Spleen (tissue), 11 donors: ENCODE data around the gene NT5DC3. TPM values are rescaled to one million over a fixed set of nuclear protein-coding genes. Genes with fewer than 3 reads are reported as not detected.

ENCODE experiments used
- DNase-seq: peaks from one replicate; pipeline ENCODE4 v3.0.0-alpha.2; 2020
- H3K27ac ChIP-seq, 8 donors: fragments of 200-600 bp; sonication (generic) in 7 of 8; 1 replicate in 4 of 8; 2 replicates in 4 of 8; pipeline versions ENCODE4 v1.5.0 to v1.8.0; 2016 to 2021; ENCODE audit warnings: inconsistent platforms in 4 of 8, mild to moderate bottlenecking in 4 of 8, moderate library complexity in 1 of 8
- H3K27me3 ChIP-seq, 7 donors: fragments of 200-600 bp; sonication (generic) in 6 of 7; replicated peaks in 1 of 7; 1 replicate in 4 of 7; 2 replicates in 3 of 7; pipeline versions ENCODE4 v1.5.0 to v1.8.0; 2016 to 2021; ENCODE audit warnings: inconsistent platforms in 3 of 7, mild to moderate bottlenecking in 1 of 7
- H3K36me3 ChIP-seq, 6 donors: fragments of 200-600 bp; sonication (generic) in 5 of 6; 1 replicate in 4 of 6; 2 replicates in 2 of 6; pipeline versions ENCODE4 v1.5.0 to v1.8.0; 2016 to 2021; ENCODE audit warnings: inconsistent platforms in 2 of 6
- H3K4me1 ChIP-seq, 6 donors: fragments of 200-600 bp; sonication (generic) in 5 of 6; 1 replicate in 3 of 6; 2 replicates in 3 of 6; pipeline versions ENCODE4 v1.5.0 to v1.8.0; 2016 to 2021; ENCODE audit warnings: inconsistent platforms in 3 of 6
- H3K4me3 ChIP-seq, 8 donors: fragments of 200-600 bp; sonication (generic) in 7 of 8; 1 replicate in 4 of 8; 2 replicates in 4 of 8; pipeline versions ENCODE4 v1.5.0 to v1.8.0; 2016 to 2021; ENCODE audit warnings: inconsistent platforms in 4 of 8, mild to moderate bottlenecking in 4 of 8, moderate library complexity in 2 of 8
- H3K9me3 ChIP-seq, 8 donors: fragments of 200-600 bp; sonication (generic) in 7 of 8; 1 replicate in 4 of 8; 2 replicates in 4 of 8; pipeline versions ENCODE4 v1.5.0 to v1.8.0; 2016 to 2021; ENCODE audit warnings: inconsistent platforms in 4 of 8
- POLR2A ChIP-seq, 3 donors: fragments of 450-650 bp; IDR thresholded peaks; one replicate each; pipeline ENCODE4 v1.5.1; 2017; ENCODE audit warnings: antibody characterized with exemption in 3 of 3, mild to moderate bottlenecking in 1 of 3
- POLR2AphosphoS5 ChIP-seq, 3 donors: sonication (generic); formaldehyde crosslinking; IDR thresholded peaks; one replicate each; pipeline ENCODE4 v1.5.1; 2017; ENCODE audit warnings: antibody characterized with exemption in 3 of 3
- WGBS, 5 donors: extraction: QIAGEN DNeasy Blood & Tissue Kit in 3 of 5; methylation state at CpG; one replicate each; pipeline versions ENCODE4 v1.1.5 to v1.1.7; 2013 to 2018; 5-methylcytosine and 5-hydroxymethylcytosine counted together
- intact Hi-C: fragments of 100-400 bp; cut with DNase I; formaldehyde crosslinking; loops from one replicate; pipeline ENCODE4 v1.15.0; 2023; ENCODE audit warnings: low total_unique reads
- polyA plus RNA-seq, 3 donors: library from polyadenylated mRNA; stranded (reverse); fragments of 200-250 nt; gene quantifications; one replicate each; pipeline ENCODE4 v1.2.1, GENCODE V29; 2013
- total RNA-seq, 7 donors: library from RNA; depleted of rRNA in 3 of 7; stranded (reverse); fragments of >200 nt in 3 of 7; fragmentation: NEBNext Ultra II Directional in 4 of 7; extraction: Animal tissue kit (Norgen Biotek cat#: 25700) in 4 of 7; gene quantifications; one replicate each; pipeline versions ENCODE4 v1.1.0 to v1.2.1, GENCODE V29; 2016 to 2021
- TF ChIP-seq, protein P1 (sequence below), 11 experiments: fragments of 200-600 bp in 7 of 11; fragments of 450-650 bp in 4 of 11; sonication (generic) in 4 of 11; IDR thresholded peaks in 8 of 11; conservative IDR thresholded peaks in 3 of 11; 1 replicate in 7 of 11; 2 replicates in 4 of 11; pipeline versions ENCODE4 v1.4.0 to v1.8.0; 2016 to 2021; ENCODE audit warnings: antibody characterized with exemption in 11 of 11, inconsistent platforms in 4 of 11, mild to moderate bottlenecking in 1 of 11
- donor health status: healthy with polysubstance abuse.
- donor health status: DM: no; HTN: no; CAD: no; lungs with moderate emphysema.
- donor health status: DM: no; HTN: no; CAD: no.
- donor health status: Bipolar disorder and iron deficiency.
- donor health status: healthy.
- donor health status: DM: no; HTN: no; CAD: no.
- donor health status: DM: yes; HTN: yes; CAD: no.

The NT5DC3 gene
- total and polyA plus RNA-seq, 10 donors: 0.56 to 8.0 (median 3.1) TPM

DNA sequence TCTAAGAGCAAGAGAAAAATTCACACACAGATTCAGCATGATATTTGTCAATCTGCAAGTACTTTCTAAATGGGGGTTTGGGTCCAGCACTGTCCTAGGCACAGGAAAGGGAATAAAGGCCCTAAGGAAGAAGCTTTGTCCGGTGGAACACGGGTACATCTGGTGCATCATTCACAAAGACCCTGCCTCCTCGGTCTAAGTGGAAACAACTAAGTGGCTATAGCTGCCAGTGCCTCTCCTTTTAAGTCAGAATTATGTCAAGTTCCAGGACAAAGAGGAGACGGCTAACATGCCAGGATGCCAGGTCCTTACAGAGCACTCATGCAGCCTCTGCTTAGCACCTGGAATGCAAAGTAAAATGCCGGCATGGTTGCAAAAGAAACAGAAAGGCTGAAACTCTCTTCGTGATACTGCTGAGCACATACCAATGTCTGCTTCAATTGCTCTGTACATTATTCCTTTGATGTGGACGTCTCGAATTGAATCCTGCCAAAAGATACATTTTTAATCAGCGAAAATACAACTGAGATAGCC lies 47.5 kb downstream of the NT5DC3 start:
- 85 to 98% (median 91%) methylated on average over 9 of the region's 9 CpGs for WGBS, 5 donors
- no peak for DNase-seq
- no peak for TF ChIP-seq POLR2AphosphoS5 (IDR thresholded peaks at IDR 0.05)
- TF ChIP-seq POLR2A (IDR thresholded peaks at IDR 0.05): no peak
- TF ChIP-seq, protein P1, sequence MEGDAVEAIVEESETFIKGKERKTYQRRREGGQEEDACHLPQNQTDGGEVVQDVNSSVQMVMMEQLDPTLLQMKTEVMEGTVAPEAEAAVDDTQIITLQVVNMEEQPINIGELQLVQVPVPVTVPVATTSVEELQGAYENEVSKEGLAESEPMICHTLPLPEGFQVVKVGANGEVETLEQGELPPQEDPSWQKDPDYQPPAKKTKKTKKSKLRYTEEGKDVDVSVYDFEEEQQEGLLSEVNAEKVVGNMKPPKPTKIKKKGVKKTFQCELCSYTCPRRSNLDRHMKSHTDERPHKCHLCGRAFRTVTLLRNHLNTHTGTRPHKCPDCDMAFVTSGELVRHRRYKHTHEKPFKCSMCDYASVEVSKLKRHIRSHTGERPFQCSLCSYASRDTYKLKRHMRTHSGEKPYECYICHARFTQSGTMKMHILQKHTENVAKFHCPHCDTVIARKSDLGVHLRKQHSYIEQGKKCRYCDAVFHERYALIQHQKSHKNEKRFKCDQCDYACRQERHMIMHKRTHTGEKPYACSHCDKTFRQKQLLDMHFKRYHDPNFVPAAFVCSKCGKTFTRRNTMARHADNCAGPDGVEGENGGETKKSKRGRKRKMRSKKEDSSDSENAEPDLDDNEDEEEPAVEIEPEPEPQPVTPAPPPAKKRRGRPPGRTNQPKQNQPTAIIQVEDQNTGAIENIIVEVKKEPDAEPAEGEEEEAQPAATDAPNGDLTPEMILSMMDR (IDR thresholded peaks at IDR 0.05 in 8 of 11, conservative IDR thresholded peaks at IDR 0.05 in 3 of 11): no peak
- Histone ChIP-seq H3K4me1 (peaks cover 0 to 8% (median 0%) of the 10 kb centered on the region in 6 donors), H3K27me3 (no peaks in the 10 kb centered on the region), H3K27ac (no peak overlapping the region), H3K4me3 (no peak overlapping the region), H3K9me3 (no peaks in the 10 kb centered on the region), H3K36me3 (peaks cover 0 to 58% (median 5%) of the 10 kb centered on the region in 6 donors)
- intact Hi-C loops: no loop called here

- Histone ChIP-seq H3K9me3 (no peaks in the 10 kb centered on the region), H3K36me3 (peaks cover 0 to 55% (median 5%) of the 10 kb centered on the region in 6 donors), H3K27me3 (no peaks in the 10 kb centered on the region), H3K4me3 (no peak overlapping the region), H3K27ac (no peak overlapping the region), H3K4me1 (peaks cover 0 to 8% (median 0%) of the 10 kb centered on the region in 6 donors)
- no peak for DNase-seq
- TF ChIP-seq, protein P1 (IDR thresholded peaks at IDR 0.05 in 8 of 11, conservative IDR thresholded peaks at IDR 0.05 in 3 of 11): no peak
- TF ChIP-seq POLR2AphosphoS5 (IDR thresholded peaks at IDR 0.05): no peak
- intact Hi-C loops: no loop called here
- 61 to 97% (median 78%) methylated on average over 3 of the region's 3 CpGs for WGBS, 5 donors
These were observed 48.0 kb downstream of the NT5DC3 start for GRCh38 chr12:103793046-103793445.

- no peak for DNase-seq
- TF ChIP-seq POLR2AphosphoS5 (IDR thresholded peaks at IDR 0.05): no peak
- TF ChIP-seq, protein P1 (IDR thresholded peaks at IDR 0.05 in 8 of 11, conservative IDR thresholded peaks at IDR 0.05 in 3 of 11): no peak
- no peak for TF ChIP-seq POLR2A (IDR thresholded peaks at IDR 0.05)
These were observed 49.6 kb downstream of the NT5DC3 start for GRCh38 chr12:103791350-103791920.

GRCh38 chr12:103786201-103786600 lies 54.8 kb downstream of the NT5DC3 start:
- DNase-seq: no peak
- Histone ChIP-seq H3K27ac (no peak overlapping the region), H3K27me3 (no peaks in the 10 kb centered on the region), H3K9me3 (no peaks in the 10 kb centered on the region), H3K4me1 (no peaks in the 10 kb centered on the region), H3K4me3 (no peak overlapping the region), H3K36me3 (peaks cover 0 to 41% (median 4%) of the 10 kb centered on the region in 6 donors)
- intact Hi-C loops: no loop called here
- TF ChIP-seq POLR2A (IDR thresholded peaks at IDR 0.05): no peak
- TF ChIP-seq, protein P1 (IDR thresholded peaks at IDR 0.05 in 8 of 11, conservative IDR thresholded peaks at IDR 0.05 in 3 of 11): no peak
- TF ChIP-seq POLR2AphosphoS5 (IDR thresholded peaks at IDR 0.05): no peak

More at GRCh38 chr12:103791350-103791920, 49.6 kb downstream of the NT5DC3 start:
- Histone ChIP-seq H3K4me3 (no peak overlapping the region), H3K36me3 (peaks cover 0 to 46% (median 4%) of the 10 kb centered on the region in 6 donors), H3K9me3 (no peaks in the 10 kb centered on the region), H3K27me3 (no peaks in the 10 kb centered on the region), H3K4me1 (no peaks in the 10 kb centered on the region), H3K27ac (no peak overlapping the region)
- intact Hi-C loops: no loop called here
- 78 to 97% (median 87%) methylated on average over 10 of the region's 10 CpGs for WGBS, 5 donors
